Smooth muscle cell (in vitro differentiated cells): ENCODE measurements around the gene BCO1. TPM values are rescaled to one million over a fixed set of nuclear protein-coding genes. Genes with fewer than 3 reads are reported as not detected.
"Not testable (repeated sequence)": the region's sequence is repeated elsewhere in the genome, so short reads cannot be mapped to it uniquely, and the experiment has no call there.

Experiments used
- DNase-seq: peaks from one replicate; lab custom pipeline; 2025; ENCODE audit not compliant: unreplicated experiment; lab: John Stamatoyannopoulos, UW
- H2AFZ ChIP-seq: fragments of 200-600 bp; sonication (generic); 2 replicates; pipeline ENCODE4 v1.6.0; 2016; ENCODE audit warnings: antibody characterized with exemption, low read depth, mild to moderate bottlenecking
- H3F3A ChIP-seq: fragments of 200-600 bp; sonication (generic); 2 replicates; pipeline ENCODE4 v1.6.0; 2017; ENCODE audit warnings: antibody characterized with exemption, low read depth
- H3K27ac ChIP-seq: fragments of 200-600 bp; sonication (generic); 2 replicates; pipeline ENCODE4 v1.5.1; 2016; ENCODE audit warnings: low read depth, mild to moderate bottlenecking
- H3K27me3 ChIP-seq: fragments of 200-600 bp; sonication (generic); 2 replicates; pipeline ENCODE4 v1.6.1; 2016; ENCODE audit warnings: low read depth, mild to moderate bottlenecking
- H3K36me3 ChIP-seq: fragments of 200-600 bp; sonication (generic); 2 replicates; pipeline ENCODE4 v1.5.1; 2016; ENCODE audit warnings: low read depth
- H3K4me1 ChIP-seq: fragments of 200-600 bp; sonication (generic); 2 replicates; pipeline ENCODE4 v1.5.1; 2016; ENCODE audit warnings: low read depth
- H3K4me2 ChIP-seq: fragments of 200-600 bp; sonication (generic); 2 replicates; pipeline ENCODE4 v1.6.0; 2016; ENCODE audit warnings: mild to moderate bottlenecking
- H3K4me3 ChIP-seq: fragments of 200-600 bp; sonication (generic); 2 replicates; pipeline ENCODE4 v1.5.1; 2016; ENCODE audit warnings: mild to moderate bottlenecking
- H3K79me2 ChIP-seq: fragments of 200-600 bp; sonication (generic); 2 replicates; pipeline ENCODE4 v1.6.0; 2016; ENCODE audit warnings: low read depth, mild to moderate bottlenecking
- H3K9ac ChIP-seq: fragments of 200-600 bp; sonication (generic); 2 replicates; pipeline ENCODE4 v1.6.0; 2016; ENCODE audit warnings: low read depth
- H3K9me3 ChIP-seq: fragments of 200-600 bp; sonication (generic); replicated peaks from 2 replicates; pipeline ENCODE4 v1.5.1; 2016; ENCODE audit warnings: low read depth
- H4K20me1 ChIP-seq: fragments of 200-600 bp; sonication (generic); 2 replicates; pipeline ENCODE4 v1.6.0; 2016; ENCODE audit warnings: low read depth
- WGBS: methylation state at CpG from one replicate; pipeline ENCODE4 v1.1.7; 2016; ENCODE audit warnings: low lambda C conversion rate; 5-methylcytosine and 5-hydroxymethylcytosine counted together
- polyA plus RNA-seq: library from polyadenylated mRNA; unstranded; fragments of >200 nt; fragmentation: Nextera tagmentation; extraction: Ambion mirVana; gene quantifications from 2 replicates; pipeline ENCODE4 v1.2.1, GENCODE V29; 2016
- total RNA-seq: library from RNA; depleted of rRNA; stranded (reverse); fragments of >200 nt; gene quantifications from 2 replicates; pipeline ENCODE4 v1.2.3, GENCODE V29; 2014
- TF ChIP-seq, protein P1 (sequence below): fragments of 200-600 bp; sonication (generic); IDR thresholded peaks from 2 replicates; pipeline ENCODE4 v1.5.1; 2017; ENCODE audit warnings: borderline replicate concordance, mild to moderate bottlenecking, antibody characterized with exemption; ENCODE audit not compliant: insufficient read depth, poor library complexity, severe bottlenecking

Gene BCO1
- total and polyA plus RNA-seq, 2 experiments from 2014 or later, result not detected

DNA sequence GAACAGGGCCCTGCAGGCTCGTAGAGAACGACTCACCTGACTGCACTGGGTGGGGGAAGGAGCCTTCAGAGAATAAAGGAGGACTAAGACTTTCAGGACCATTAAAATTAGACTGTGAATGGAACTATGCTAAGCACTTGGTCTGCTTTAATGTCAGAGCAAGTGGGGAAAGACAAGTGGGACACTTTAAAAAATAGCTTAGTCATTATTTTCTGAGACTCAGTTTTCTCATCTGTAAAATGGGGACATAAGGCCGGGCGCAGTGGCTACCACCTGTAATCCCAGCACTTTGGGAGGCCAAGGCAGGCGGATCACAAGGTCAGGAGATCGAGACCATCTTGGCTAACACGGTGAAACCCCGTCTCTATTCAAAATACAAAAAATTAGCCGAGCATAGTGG, 19.3 kb upstream of the BCO1 start:
- H3K36me3 ChIP-seq, result no peaks in the 10 kb centered on the region

DNA sequence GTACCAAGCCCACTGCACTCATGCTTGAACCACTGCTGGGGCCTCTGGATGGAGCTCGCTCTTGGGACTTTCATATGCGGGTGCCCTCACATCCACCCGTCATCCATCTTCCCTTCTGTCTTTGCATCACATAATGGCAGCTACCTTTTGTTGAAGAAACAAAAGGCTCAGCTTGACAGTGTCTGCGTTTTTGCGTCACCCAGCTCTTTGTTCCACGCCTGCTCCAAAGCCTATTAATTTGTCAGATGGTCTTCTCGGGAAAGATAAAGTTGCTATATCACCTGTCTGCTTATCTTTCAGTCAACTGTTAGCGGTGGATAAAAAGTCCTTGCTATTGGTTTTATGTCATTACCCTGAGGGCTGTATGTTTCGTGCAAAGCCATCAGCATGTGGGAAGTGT, 18.1 kb upstream of the BCO1 start:
- no peaks in the 10 kb centered on the region for H3K36me3 ChIP-seq
- no peak overlapping the region for H3K27ac ChIP-seq
- H3K27me3 ChIP-seq, result no peaks in the 10 kb centered on the region
- H3K4me1 ChIP-seq, result no peaks in the 10 kb centered on the region
- H2AFZ ChIP-seq, result no peak overlapping the region
- H3F3A ChIP-seq, result no peaks in the 10 kb centered on the region
- no peak overlapping the region for H3K9ac ChIP-seq
- H3K4me2 ChIP-seq, result no peak overlapping the region
- H3K9me3 ChIP-seq, result no peaks in the 10 kb centered on the region
- no peak for DNase-seq
- 73% methylated on average over 9 of the region's 9 CpGs for WGBS
- no peaks in the 10 kb centered on the region for H3K79me2 ChIP-seq
- no peak overlapping the region for H3K4me3 ChIP-seq
- H4K20me1 ChIP-seq, result no peaks in the 10 kb centered on the region
- TF ChIP-seq, protein P1, sequence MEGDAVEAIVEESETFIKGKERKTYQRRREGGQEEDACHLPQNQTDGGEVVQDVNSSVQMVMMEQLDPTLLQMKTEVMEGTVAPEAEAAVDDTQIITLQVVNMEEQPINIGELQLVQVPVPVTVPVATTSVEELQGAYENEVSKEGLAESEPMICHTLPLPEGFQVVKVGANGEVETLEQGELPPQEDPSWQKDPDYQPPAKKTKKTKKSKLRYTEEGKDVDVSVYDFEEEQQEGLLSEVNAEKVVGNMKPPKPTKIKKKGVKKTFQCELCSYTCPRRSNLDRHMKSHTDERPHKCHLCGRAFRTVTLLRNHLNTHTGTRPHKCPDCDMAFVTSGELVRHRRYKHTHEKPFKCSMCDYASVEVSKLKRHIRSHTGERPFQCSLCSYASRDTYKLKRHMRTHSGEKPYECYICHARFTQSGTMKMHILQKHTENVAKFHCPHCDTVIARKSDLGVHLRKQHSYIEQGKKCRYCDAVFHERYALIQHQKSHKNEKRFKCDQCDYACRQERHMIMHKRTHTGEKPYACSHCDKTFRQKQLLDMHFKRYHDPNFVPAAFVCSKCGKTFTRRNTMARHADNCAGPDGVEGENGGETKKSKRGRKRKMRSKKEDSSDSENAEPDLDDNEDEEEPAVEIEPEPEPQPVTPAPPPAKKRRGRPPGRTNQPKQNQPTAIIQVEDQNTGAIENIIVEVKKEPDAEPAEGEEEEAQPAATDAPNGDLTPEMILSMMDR, result no peak

More for the DNA sequence above, 19.3 kb upstream of the BCO1 start:
- no peaks in the 10 kb centered on the region for H3F3A ChIP-seq
- DNase-seq, result no peak
- H3K9me3 ChIP-seq, result no peaks in the 10 kb centered on the region
- H3K4me2 ChIP-seq, result no peak overlapping the region
- no peak overlapping the region for H3K4me3 ChIP-seq
- no peak overlapping the region for H2AFZ ChIP-seq
- no peaks in the 10 kb centered on the region for H4K20me1 ChIP-seq
- WGBS, result 85% methylated on average over 9 of the region's 9 CpGs
- no peak overlapping the region for H3K27ac ChIP-seq
- TF ChIP-seq, protein P1, result no peak
- no peaks in the 10 kb centered on the region for H3K27me3 ChIP-seq
- no peaks in the 10 kb centered on the region for H3K4me1 ChIP-seq
- no peak overlapping the region for H3K9ac ChIP-seq
- H3K79me2 ChIP-seq, result no peaks in the 10 kb centered on the region

DNA sequence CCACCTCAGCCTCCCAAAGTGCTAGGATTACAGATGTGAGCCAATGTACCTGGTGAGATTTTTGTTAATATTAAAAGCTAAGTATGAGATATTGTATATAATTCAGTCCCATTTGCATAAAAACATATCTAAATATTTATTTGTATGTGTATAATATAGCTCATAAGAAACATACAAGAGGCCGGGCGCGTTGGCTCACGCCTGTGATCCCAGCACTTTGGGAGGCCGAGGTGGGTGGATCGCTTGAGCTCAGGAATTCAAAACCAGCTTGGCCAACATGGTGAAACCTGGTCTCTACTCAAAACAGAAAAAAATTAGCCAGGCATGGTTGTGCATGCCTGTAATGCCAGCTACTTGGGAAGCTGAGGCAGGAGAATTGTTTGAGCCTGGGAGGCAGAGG, 16.8 kb upstream of the BCO1 start:
- WGBS, result 88% methylated on average over 6 of the region's 6 CpGs
- Histone ChIP-seq H3K27me3 (no peaks in the 10 kb centered on the region), H3K4me2 (no peak overlapping the region), H3K9me3 (no peaks in the 10 kb centered on the region), H3K4me1 (no peaks in the 10 kb centered on the region), H4K20me1 (no peaks in the 10 kb centered on the region), H3F3A (no peaks in the 10 kb centered on the region), H2AFZ (no peak overlapping the region), H3K4me3 (no peak overlapping the region), H3K79me2 (no peaks in the 10 kb centered on the region), H3K36me3 (no peaks in the 10 kb centered on the region), H3K27ac (no peak overlapping the region), H3K9ac (no peak overlapping the region)
- TF ChIP-seq, protein P1, result no peak
- no peak for DNase-seq

DNA sequence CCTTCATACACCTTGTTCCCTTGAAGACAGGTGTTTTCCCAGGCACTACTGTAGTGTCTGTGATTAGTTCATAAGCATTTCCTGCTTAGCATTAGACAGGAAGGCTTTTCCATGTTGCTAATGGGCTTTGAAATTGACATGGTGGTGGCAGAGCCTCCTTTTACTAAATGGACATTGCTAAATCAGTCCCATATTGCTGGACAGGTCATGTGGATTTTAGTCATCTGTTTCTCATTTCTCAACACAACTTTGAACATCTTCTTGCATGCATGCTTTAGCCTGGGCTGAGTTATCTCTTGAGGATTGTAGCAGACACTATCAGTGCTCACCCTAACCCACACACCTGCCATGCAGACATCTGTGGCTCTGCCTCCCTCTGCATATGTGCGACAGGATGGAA, 13.7 kb upstream of the BCO1 start:
- TF ChIP-seq, protein P1, result no peak
- Histone ChIP-seq H3K9ac (no peak overlapping the region), H3K36me3 (no peaks in the 10 kb centered on the region), H4K20me1 (no peaks in the 10 kb centered on the region), H3F3A (no peaks in the 10 kb centered on the region), H3K4me1 (no peaks in the 10 kb centered on the region), H3K4me3 (no peak overlapping the region), H3K27ac (no peak overlapping the region), H2AFZ (no peak overlapping the region), H3K4me2 (no peak overlapping the region), H3K79me2 (no peaks in the 10 kb centered on the region), H3K9me3 (no peaks in the 10 kb centered on the region), H3K27me3 (no peaks in the 10 kb centered on the region)
- WGBS, result 100% methylated on average over 1 of the region's 1 CpG
- DNase-seq, result no peak

DNA sequence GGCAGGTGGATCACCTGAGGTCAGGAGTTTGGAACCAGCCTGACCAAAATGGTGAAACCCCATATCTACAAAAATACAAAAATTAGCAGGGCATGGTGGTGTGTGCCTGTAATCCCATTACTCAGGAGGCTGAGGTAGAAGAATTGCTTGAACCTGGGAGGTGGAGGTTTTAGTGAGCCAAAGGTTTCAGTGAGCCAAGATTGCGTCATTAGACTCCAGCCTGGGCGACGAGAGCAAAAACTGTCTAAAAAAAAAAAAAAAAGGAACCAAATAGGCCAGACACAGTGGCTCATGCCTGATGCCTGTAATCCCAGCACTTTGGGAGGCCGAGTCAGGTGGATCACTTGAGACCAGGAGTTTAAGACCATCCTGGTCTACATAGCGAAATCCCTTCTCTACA, 12.8 kb upstream of the BCO1 start:
- not testable (repeated sequence) for H3F3A ChIP-seq, H3K9me3 ChIP-seq, H3K36me3 ChIP-seq, H3K27ac ChIP-seq, H3K79me2 ChIP-seq, DNase-seq, H3K9ac ChIP-seq, H3K4me1 ChIP-seq, H2AFZ ChIP-seq, H3K4me2 ChIP-seq, H3K4me3 ChIP-seq, H3K27me3 ChIP-seq, H4K20me1 ChIP-seq
- 84% methylated on average over 5 of the region's 5 CpGs for WGBS
